GM19035 (cell line): ENCODE measurements around the gene ARHGAP24.
"Not testable (repeated sequence)": the region's sequence is repeated elsewhere in the genome, so short reads cannot be mapped to it uniquely, and the experiment has no call there.

Source experiments
- ATAC-seq: cut with Tn5 transposase; IDR thresholded peaks from one replicate; pipeline ENCODE4 v1.9.1; 2021; ENCODE audit not compliant: unreplicated experiment

The ARHGAP24 gene

DNA sequence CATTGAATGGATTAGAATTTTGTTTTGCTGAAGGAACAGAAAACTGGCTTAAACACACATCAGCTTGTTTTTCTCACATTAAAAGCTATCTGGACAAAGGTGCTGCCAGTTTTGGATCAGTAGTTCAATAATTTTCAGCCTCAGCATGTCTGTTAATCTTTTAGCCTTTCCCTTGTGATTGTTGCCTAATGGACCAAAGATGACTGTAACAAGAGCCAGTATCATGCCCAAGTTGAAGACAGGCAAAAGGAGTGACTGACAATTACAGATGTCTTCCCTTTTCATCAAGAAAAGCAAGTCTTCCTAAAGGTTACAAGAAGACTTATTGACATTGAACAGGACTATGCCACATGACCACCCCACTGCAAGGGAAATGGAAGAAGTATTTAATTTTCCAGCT lies 465.2 kb downstream of the ARHGAP24 start:
- ATAC-seq = no peak

- no peak for ATAC-seq
Measured at GRCh38 chr4:85942107-85942506, 467.2 kb downstream of the ARHGAP24 start.

DNA sequence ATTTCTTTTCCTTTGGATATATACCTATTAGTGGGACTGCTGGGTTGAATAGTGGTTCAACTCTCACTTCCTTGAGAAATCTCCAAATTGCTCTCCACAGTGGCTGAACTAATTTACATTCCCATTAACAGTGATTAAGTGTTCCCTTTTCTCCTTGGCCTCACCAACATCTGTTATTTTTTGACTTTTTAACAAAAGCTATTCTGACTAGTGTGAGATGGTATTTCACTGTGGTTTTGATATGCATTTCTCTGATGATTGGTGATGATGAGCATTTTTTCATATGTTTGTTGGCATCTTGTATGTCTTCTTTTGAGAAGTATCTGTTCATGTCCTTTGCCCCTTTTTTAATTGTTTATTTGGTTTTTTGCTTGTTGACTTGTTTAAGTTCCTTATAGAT lies 471.9 kb downstream of the ARHGAP24 start:
- ATAC-seq = no peak

- ATAC-seq = no peak
Measured at GRCh38 chr4:85951099-85951498, 476.1 kb downstream of the ARHGAP24 start.

- ATAC-seq = no peak
Measured at GRCh38 chr4:85952528-85952927, 477.6 kb downstream of the ARHGAP24 start.

DNA sequence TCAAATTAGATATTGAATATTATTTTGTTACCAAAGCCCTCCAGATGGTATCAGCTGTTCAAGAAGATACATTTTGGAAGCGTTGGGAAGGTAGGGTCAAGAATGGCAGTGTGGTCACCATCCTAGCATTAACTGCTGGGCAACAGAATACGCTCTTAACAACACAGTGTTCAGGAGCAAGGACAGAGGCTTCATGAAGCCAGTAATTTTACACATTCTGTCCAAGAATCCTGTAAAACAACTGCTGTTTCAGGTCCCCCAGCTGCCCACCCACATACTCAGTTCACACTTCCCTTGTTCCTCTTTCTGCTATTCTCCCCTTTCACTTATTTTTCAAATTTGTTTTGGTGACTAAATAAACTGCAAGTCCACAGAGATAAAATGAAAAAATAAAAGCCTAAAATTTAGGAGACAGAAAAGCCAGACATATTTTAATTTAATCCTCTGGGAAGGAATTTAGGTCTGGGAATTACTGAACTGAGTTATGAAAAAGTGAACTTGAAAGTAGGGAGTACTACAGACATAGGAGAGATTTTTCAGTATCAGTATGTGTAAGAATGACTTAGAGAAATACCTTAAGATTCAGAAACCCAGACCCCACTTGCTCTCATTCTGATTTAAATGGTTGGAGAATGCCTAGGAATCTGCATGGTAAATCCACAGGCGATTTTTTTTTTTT lies 478.2 kb downstream of the ARHGAP24 start:
- no peak for ATAC-seq

DNA sequence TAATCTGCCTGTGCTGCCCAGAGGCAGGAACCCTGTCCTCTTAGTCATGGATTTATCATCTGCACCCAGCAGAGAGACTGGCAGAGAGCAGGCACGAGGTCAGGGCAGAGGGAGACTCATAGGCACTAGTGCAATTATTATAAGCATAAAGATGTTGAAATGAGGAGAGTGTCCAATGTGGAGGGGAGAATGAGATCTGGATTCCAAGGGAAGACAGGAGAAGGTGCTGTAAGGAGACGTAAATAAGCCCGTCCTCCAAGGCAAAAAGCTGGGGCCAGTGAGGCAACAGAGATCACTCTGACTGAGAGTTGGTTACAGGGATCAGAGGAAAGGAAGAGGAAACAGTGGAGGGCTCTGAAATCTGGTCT lies 478.7 kb downstream of the ARHGAP24 start:
- ATAC-seq = no peak

DNA sequence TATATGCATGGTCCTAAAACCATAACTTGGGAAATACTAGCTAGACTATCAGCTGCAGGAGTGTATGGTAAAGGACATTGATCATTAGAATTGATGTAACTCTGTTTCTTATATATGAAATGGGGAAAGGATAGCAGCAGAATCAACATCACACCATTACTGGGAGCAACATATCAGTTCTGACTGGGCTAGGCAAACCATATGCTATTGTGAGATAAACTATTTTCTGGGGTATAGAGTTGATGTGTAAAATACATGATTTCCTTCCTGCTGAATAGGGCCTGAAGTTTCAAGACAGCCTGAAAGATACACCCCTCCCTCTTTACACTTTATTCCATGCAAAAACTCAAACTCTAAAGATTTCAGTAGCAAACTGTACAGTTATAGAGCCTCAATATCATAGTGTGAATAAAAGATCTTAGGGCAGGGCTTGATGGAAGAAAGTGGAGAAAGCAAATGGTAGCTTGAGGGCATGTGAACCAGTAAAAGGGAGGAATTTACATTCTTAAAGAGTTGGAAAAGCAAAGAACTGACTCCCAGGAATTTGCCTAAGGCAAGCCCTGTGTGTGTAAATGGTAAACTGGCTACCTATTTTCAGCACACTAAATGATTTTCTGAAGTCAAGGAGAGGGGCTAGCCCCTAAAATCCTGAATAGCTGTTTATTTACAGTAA lies 480.8 kb downstream of the ARHGAP24 start:
- no peak for ATAC-seq

DNA sequence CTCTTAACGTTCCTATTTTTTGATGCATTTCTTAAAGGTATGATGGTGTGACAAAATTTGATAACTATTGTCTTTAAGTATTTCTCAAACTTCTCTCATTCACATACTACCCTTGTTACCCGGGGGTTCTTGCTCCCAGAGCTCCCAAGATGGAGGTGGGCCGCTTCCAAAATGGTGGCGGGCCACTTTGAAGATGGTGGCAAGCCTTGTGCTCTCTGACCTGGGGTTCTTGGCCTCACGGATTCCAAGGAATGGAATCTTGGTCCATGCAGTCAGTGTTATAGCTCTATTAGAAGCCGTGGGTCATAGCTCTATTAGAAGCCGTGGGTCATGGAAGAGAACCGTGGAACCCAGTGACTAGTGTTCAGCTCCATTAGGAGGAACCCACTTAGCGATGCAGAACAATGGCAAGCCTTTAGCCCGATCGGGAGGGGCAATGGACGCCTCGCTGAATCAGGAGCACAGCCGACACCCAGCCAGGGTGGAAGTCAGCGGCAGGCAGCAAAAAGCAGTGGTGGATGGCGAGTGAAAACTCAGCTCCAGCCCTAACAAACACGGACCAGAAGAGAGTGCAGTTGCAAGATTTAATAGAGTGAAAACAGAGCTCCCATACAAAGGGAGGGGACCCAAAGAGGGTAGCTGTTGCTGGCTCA lies 481.5 kb downstream of the ARHGAP24 start:
- no peak for ATAC-seq

DNA sequence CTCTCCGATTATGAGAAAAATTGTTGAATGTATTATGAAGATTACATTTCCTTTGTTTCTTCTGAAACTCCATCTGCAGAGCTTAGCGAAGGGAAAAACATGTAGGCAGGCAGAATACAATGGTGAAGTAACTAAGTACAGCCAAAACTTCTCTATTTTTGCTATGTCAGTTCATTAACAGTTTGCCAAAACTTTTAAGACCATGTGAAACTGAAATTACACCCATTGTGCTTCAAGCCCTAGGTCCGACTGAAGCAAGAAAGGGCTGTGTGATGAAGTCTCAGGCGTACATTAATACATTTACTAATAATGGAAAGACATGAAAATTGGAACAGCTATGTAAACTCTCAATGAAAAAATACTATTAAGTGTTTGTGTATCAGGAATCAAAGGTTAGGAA lies 486.9 kb downstream of the ARHGAP24 start:
- no peak for ATAC-seq

- ATAC-seq = no peak
Measured at GRCh38 chr4:85963231-85963630, 488.3 kb downstream of the ARHGAP24 start.

GRCh38 chr4:85964298-85964697 lies 489.3 kb downstream of the ARHGAP24 start:
- ATAC-seq = no peak

DNA sequence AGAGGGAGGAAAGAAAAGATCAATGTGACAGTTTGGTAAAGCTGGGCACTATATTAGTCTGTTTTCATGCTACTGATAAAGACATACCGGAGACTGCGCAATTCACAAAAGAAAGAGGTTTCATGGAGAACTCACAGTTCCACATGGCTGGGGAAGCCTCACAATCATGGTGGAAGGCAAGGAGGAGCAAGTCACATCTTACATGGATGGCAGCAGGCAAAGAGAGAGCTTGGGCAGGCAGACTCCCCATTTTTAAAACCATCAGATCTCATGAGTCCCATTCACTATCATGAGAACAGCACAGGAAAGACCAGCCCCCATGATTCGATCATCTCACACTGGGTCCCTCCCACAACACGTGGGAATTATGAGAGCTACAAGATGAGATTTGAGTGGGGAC lies 490.1 kb downstream of the ARHGAP24 start:
- not testable (repeated sequence) for ATAC-seq

GRCh38 chr4:85965529-85965928 lies 490.6 kb downstream of the ARHGAP24 start:
- ATAC-seq = no peak

- ATAC-seq = no peak
Measured at GRCh38 chr4:85966373-85966772, 491.4 kb downstream of the ARHGAP24 start.

- ATAC-seq = no peak
Measured at GRCh38 chr4:85967872-85968271, 492.9 kb downstream of the ARHGAP24 start.

GRCh38 chr4:85968945-85969819 lies 494.2 kb downstream of the ARHGAP24 start:
- ATAC-seq = no peak

GRCh38 chr4:85970535-85970934 lies 495.6 kb downstream of the ARHGAP24 start:
- no peak for ATAC-seq

DNA sequence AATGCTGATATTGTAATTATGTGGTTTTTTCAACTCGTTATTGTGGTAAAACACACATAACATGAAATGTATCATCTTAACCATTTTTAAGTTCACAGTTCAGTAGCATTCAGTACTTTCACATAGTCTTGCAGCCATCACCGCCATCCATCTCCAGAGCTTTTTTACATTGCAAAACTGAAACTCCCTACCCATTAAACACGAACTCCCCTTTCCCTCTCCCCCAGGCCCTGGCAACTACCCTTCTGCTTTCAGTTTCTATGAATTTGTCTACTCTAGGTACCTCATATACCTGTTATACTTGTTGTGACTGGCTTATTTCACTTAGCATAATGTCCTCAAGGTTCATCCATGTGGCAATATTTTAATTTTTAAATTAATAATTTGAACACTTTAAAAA lies 504.3 kb downstream of the ARHGAP24 start:
- peak; percentile 70 for ATAC-seq

- no peak for ATAC-seq
Measured at GRCh38 chr4:85986266-85986665, 511.3 kb downstream of the ARHGAP24 start.

GRCh38 chr4:85993641-85994040 lies 518.7 kb downstream of the ARHGAP24 start:
- no peak for ATAC-seq
